ENCODE measurements around the gene ZNF490.
"Not testable (repeated sequence)": the region's sequence is repeated elsewhere in the genome, so short reads cannot be mapped to it uniquely, and the experiment has no call there.

Gene ZNF490

DNA sequence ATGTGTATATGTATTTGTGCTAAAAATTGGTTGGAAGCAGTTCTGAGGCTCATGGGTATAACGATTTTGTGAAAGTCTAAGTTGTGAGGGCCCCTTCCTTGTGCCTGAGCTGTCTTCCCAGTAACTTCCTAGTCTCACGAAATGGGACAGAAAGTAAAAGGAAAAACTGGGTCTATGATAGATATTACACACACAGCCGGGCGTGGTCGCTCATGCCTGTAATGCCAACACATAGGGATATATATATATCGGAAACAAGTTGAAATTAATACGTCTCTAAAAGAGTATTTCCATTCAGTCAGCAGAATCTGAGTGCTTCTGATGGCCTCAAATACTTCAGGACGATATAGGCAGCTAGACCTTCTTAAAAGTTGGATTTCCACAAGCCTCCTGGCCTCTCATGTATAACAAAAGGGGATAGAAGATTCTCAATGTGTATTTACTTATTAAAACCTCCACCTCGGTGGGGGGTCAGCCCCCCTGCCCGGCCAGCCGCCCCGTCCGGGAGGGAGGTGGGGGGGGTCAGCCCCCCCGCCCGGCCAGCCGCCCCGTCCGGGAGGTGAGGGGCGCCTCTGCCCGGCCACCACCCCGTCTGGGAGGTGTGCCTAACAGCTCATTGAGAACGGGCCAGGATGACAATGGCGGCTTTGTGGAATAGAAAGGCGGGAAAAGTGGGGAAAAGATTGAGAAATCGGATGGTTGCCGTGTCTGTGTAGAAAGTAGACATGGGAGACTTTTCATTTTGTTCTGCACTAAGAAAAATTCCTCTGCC, 10.8 kb upstream of the ZNF490 start:
- not testable (repeated sequence) for DNase-seq (ENCODE audit: low spot score)

DNA sequence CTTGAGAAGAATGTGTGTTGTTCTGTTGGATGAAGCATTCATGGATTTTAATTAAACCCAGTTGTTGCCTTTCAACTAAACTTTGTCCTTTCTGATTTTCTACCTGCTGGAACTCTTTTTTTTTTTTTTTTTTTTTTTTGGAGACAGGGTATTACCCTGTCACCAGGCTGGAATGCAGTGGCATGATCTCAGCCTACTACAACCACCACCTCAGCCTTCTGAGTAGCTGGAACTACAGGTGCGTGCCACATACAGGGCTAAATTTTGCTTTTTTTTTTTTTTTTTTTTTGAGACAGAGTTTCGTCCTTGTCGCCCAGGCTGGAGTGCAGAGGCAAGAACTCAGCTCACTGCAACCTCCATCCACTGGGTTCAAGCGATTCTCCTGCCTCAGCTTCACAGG, 7.0 kb upstream of the ZNF490 start:
- DNase-seq (ENCODE audit: low spot score) = no peak

DNA sequence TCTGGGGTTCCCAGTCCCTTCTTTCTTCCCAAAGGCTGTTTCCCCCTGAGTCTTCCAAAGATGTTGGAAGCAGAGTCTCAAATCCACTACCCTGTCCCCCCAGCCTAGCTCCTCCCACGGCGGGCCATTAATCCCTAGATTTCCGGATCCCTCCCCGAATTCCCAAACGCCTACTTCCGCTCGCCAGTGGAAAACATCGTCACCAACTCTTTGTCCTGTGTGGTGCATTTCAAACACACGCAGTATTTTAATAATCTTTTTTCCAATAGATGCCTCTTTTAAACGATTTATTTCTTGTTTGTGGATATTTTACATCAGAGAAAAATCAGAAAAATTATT, 717 bp upstream of the ZNF490 start:
- DNase-seq (ENCODE audit: low spot score) = peak; percentile 84

DNA sequence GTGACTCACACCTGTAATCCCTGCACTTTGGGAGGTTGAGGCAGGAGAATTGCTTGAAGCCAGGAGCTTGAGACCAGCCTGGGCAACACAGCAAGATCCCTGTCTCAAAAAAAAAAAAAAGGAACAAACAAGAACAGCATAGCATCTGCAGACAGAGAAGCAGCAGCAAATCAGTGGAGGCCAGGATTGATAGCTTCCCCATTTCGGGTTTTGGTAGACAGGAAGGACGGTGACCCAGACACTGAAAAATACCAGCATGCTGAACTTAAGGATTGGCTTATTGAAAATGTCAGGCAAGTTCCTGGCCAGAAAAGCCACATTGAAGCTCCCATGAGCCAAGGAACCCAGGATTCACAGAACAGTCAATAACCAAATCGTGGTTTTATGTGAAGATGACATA, 3.0 kb downstream of the ZNF490 start:
- no peak for DNase-seq (ENCODE audit: low spot score)

GRCh38 chr19:12606796-12607195, 3.8 kb downstream of the ZNF490 start:
- no peak for DNase-seq (ENCODE audit: low spot score)

DNA sequence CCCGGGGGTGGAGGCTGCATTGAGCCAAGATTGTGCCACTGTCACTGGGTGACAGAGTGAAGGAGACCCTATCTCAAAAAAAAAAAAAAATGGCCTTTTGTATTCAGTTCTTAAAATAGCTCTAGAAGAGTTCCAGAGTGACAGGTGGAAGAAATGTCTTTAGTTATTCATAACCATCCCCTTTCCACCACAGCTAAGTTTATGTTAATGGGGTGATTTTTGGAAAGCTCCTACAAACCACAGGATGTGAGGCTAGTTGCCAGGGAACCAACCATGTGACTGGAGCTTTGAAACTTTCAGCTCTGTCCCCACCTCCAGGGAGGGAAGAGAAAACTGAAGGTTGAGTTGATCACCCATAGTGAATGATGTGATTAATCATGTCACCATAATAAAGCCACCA, 6.9 kb downstream of the ZNF490 start:
- no peak for DNase-seq (ENCODE audit: low spot score)

DNA sequence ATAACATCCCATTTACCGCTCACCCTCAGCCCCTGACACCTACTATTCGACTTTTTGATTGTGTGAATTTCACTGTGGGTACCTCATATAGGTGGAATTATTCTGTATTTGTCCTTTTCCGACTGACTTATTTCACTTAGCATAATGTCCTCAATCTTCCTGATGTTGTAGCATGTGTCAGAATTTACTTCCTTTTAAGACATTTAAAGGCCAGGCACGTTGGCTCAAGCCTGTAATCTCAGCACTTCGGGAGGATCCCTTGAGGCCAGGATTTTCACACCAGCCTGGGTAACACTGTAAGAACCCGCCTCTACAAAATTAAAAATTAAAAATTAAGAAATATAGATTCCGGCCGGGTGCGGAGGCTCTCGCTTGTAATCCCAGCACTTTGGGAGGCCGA, 13.0 kb downstream of the ZNF490 start:
- DNase-seq (ENCODE audit: low spot score) = no peak

- DNase-seq (ENCODE audit: low spot score) = no peak
Observed at GRCh38 chr19:12596927-12597548, 13.6 kb downstream of the ZNF490 start.

GRCh38 chr19:12596485-12596884, 14.1 kb downstream of the ZNF490 start:
- no peak for DNase-seq (ENCODE audit: low spot score)

- no peak for DNase-seq (ENCODE audit: low spot score)
Observed at GRCh38 chr19:12581100-12581499, 29.5 kb downstream of the ZNF490 start.

- DNase-seq (ENCODE audit: low spot score) = no peak
Observed at GRCh38 chr19:12580180-12580694, 30.4 kb downstream of the ZNF490 start.

- DNase-seq (ENCODE audit: low spot score) = no peak
Observed at GRCh38 chr19:12578641-12579040, 32.0 kb downstream of the ZNF490 start.

DNA sequence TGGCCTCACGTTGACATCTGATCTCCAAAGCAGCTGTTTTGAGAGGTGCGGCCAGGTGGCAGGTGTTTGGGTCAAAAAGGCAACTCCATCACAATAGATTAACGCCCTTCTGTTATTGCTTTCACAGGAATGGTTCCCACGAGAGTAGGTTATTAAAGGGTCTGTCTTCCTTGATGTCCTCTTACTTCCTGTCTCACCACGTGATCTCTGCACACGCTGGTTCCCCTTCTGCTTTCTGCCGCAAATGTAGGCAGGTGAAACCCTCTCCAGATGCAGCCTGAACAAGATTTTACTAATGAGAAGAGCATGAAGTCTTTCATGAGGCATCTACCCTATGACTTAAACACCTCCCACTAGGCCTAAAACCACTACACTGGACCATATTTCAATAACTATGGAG, 36.6 kb downstream of the ZNF490 start:
- DNase-seq (ENCODE audit: low spot score) = no peak

DNA sequence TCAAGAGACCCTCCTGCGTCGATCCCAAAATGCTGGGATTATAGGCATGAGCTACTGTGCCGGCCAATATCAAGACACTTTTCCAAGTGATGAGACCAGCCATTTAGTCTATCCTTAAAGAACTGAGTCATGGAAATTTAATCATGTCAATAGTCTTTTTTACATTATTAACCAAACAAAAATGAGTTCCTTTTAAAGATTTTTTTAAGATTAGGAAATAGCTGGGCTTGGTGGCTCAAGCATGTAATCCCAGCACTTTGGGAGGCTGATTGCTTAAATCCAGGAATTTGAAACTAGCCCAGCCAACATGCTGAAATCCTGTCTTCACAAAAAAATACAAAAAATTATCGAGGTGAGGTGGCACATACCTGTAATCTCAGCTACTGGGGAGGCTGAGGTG, 42.7 kb downstream of the ZNF490 start:
- DNase-seq (ENCODE audit: low spot score) = no peak

GRCh38 chr19:12566380-12566779, 44.2 kb downstream of the ZNF490 start:
- not testable (repeated sequence) for DNase-seq (ENCODE audit: low spot score)

GRCh38 chr19:12564016-12564664, 46.5 kb downstream of the ZNF490 start:
- peak; percentile 95 for DNase-seq (ENCODE audit: low spot score)

DNA sequence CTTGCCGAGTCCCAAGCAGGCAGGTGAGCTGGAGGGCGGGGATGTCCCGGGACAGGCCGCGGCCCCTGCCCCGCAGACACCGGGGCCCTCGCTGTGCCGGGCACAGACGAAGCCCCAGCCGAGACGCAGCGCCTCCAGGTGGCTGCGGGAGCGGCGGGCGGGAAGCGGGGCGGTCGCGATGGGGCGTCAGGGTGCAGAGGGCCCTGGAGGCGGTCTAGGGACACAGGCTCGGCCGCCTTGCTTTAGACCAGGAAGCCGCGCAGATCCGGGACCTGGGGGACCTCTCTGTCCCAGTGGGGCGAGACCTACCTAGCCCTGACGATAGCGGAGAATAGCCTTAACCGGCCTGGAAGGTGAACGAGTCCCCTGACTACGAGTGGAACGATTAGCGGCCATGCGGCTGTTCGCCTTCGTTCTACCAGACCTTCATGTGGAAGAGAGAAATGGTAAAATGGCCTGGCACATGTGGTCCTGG, 55.1 kb downstream of the ZNF490 start:
- no peak for DNase-seq (ENCODE audit: low spot score)

DNA sequence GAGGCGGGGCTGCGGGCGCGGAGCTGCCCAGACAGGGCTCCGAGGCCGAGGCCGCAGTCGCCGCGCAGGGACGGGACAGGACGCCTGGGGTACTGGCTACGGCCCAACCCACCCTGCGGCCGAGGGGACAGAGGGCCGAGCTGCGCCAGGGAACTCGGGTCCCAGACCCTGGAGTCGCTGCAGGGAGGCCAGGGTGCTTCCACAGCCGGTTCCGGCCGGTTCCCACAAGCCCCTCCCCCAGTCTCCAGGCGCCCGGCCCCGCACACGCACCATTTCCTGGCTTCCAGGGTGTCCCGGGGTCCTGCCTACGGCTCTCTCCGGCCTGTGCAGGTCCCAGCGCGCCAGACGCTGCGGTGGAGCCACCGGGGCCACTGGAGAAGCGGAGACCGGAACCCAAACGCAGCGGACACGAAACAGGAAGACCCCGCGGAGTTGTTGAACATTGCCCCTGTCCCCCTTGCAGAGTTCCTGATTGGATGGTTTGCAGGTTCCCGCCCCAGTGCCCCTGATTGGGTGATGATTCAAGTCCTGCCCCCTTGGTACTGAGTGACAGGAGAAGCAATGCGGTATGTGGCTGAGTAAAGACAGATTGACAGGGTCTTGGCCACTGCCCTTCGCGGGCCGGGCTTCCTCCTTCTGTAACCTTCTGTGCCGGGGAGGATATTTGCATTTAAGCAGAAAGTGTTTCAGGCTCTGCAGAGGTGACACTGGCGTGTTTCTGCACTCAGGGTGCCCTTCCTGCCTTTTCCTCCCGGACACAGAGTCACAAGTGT, 59.4 kb downstream of the ZNF490 start, which contains the start of gene ZNF564:
ZNF564 (minus strand) TSS at position 423 of the 773 bp plus-strand sequence; CDS start at position 273, 150 bp downstream.
- DNase-seq (ENCODE audit: low spot score) = peak; percentile 99

DNA sequence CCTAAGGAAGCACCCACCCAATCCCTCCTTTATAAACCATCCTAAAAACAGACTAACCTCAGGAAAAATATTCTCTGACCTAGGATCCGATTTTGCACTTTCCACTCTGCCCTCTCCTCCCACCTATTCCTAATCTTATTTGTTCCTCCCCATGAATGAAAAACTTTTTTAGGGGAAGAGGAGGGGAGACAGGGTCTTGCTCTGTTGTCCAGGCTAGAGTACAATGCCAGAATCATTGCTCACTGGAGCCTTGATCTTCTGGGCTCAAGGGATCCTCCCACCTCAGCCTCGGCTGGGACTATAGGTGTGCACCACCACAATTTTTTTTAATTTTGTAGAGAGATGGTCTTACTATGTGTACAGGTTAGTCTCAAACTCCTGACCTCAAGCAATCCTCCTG, 63.7 kb downstream of the ZNF490 start:
- no peak for DNase-seq (ENCODE audit: low spot score)

GRCh38 chr19:12546068-12546467, 64.5 kb downstream of the ZNF490 start:
- DNase-seq (ENCODE audit: low spot score) = no peak

DNA sequence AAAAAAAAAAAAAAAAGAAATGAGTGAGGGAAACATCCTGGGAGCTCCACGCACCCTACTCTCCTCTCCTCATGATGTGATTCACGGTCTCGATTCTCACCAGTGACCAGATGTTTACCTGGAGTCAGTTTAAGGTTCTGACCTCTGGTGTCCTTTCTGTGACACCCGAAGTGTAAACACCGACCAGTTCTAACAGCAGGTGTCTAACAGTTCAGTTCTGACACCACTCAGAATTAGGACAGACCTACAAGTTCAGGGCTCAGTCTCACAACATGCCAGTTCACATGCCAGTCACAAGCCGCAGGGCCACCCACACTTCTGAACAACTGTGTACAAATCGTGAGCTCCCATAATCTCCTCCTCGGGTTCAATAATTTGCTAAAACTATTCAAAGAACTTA, 65.3 kb downstream of the ZNF490 start:
- DNase-seq (ENCODE audit: low spot score) = no peak

DNA sequence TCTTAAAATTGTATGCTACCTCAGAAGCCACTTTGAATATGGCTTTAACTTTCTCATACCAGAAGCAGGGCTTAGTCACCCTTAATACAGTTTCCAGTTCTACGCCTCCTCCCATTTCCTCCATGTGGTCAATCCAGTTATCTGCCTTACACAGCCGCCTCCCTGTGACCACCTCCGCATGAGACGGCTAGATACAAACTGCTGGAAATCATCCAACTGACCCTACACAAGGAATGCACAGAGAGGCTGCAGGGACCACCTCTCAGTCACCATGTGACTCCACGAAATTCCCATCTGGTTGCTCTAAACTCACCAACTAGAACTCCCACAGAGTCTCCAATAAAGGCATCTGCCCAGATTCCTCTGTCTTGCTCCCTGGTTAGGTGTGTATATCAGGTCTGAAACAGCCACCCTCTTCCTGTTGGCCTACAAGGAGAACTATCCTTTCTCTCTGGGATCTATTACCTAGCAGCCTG, 66.2 kb downstream of the ZNF490 start:
- no peak for DNase-seq (ENCODE audit: low spot score)

Data from AG08395 (cell line).